ENCODE results near the gene SCP2D1. TPM values are rescaled to one million over a fixed set of nuclear protein-coding genes. Genes with fewer than 3 reads are reported as not detected.
A peak's percentile ranks its signal among the peaks of the same experiment; 100 is the strongest.

The SCP2D1 gene
- polyA plus RNA-seq, 1 donor, result not detected

DNA sequence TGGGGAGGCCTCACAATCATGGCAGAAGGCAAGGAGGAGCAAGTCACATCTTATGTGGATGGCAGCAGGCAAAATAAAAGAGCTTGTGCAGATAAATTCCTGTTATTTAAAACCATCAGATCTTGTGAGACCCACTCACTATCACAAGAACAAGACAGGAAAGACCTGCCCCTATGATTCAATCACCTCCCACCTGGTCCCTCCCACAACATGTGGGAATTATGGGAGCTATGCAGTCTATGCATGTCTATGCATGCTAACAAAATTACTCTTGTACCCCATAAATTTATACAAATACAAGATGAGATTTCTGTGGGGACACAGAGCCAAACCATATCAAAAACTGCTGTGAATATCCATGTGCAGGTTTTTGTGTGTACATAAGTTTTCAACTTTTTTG lies 25.6 kb upstream of the SCP2D1 start:
- no peaks in the 10 kb centered on the region for H3K36me3 ChIP-seq (ENCODE audit: control insufficient read depth, insufficient read depth, low read length)
- no peak for DNase-seq
- no peak overlapping the region for H3K27ac ChIP-seq (ENCODE audit: low read length)
- peaks cover 10% of the 10 kb centered on the region for H3K27me3 ChIP-seq (ENCODE audit: control insufficient read depth, insufficient read depth, low read length)
- H3K9me3 ChIP-seq (ENCODE audit: control insufficient read depth, low read depth, low read length), result no peaks in the 10 kb centered on the region
- no peak overlapping the region for H3K4me3 ChIP-seq (ENCODE audit: low read length)
- H3K4me1 ChIP-seq (ENCODE audit: control insufficient read depth, insufficient read depth, low read length), result no peaks in the 10 kb centered on the region

DNA sequence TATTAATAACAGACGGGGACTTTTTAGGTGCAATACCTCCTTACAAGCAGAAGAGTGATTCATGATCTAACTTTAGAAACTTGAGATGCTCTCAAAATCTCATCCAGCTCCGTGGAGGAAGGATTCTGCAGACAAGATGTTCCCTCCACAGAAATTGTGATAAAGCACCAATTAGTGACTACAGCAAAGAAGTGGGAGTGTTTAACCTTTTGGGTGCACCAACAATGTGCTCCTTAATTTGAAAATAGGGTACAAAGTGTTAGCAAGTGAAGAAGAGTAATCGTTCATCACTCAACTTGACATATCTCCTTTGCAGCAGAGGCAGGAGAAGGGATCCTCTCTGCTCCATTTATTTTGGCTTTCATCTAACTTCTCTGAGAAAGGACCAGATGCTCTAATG lies 22.8 kb upstream of the SCP2D1 start:
- no peaks in the 10 kb centered on the region for H3K4me1 ChIP-seq (ENCODE audit: control insufficient read depth, insufficient read depth, low read length)
- peaks cover 10% of the 10 kb centered on the region for H3K27me3 ChIP-seq (ENCODE audit: control insufficient read depth, insufficient read depth, low read length)
- whole genome bisulfite sequencing (ENCODE audit: insufficient coverage, low lambda C conversion rate), result 57% methylated on average over 1 of the region's 3 CpGs
- no peaks in the 10 kb centered on the region for H3K36me3 ChIP-seq (ENCODE audit: control insufficient read depth, insufficient read depth, low read length)
- H3K27ac ChIP-seq (ENCODE audit: low read length), result no peak overlapping the region
- no peaks in the 10 kb centered on the region for H3K9me3 ChIP-seq (ENCODE audit: control insufficient read depth, low read depth, low read length)
- H3K4me3 ChIP-seq (ENCODE audit: low read length), result no peak overlapping the region
- DNase-seq, result no peak

- Histone ChIP-seq H3K27me3 (ENCODE audit: control insufficient read depth, insufficient read depth, low read length) (peaks cover 10% of the 10 kb centered on the region), H3K4me3 (ENCODE audit: low read length) (peak overlapping the region; percentile 74), H3K27ac (ENCODE audit: low read length) (peak overlapping the region; percentile 75), H3K9me3 (ENCODE audit: control insufficient read depth, low read depth, low read length) (no peaks in the 10 kb centered on the region), H3K36me3 (ENCODE audit: control insufficient read depth, insufficient read depth, low read length) (no peaks in the 10 kb centered on the region), H3K4me1 (ENCODE audit: control insufficient read depth, insufficient read depth, low read length) (no peaks in the 10 kb centered on the region)
- peak; percentile 92 to 94 for DNase-seq
- WGBS (ENCODE audit: insufficient coverage, low lambda C conversion rate), result no CpG with 5 or more reads among the region's 29 CpGs
Measured at GRCh38 chr20:18793625-18794427, 19.8 kb upstream of the SCP2D1 start.

- H3K27me3 ChIP-seq (ENCODE audit: control insufficient read depth, insufficient read depth, low read length), result peaks cover 10% of the 10 kb centered on the region
- no peaks in the 10 kb centered on the region for H3K36me3 ChIP-seq (ENCODE audit: control insufficient read depth, insufficient read depth, low read length)
- no CpG with 5 or more reads among the region's 3 CpGs for WGBS (ENCODE audit: insufficient coverage, low lambda C conversion rate)
- no peak for DNase-seq
- H3K9me3 ChIP-seq (ENCODE audit: control insufficient read depth, low read depth, low read length), result no peaks in the 10 kb centered on the region
- H3K4me1 ChIP-seq (ENCODE audit: control insufficient read depth, insufficient read depth, low read length), result no peaks in the 10 kb centered on the region
- peak overlapping the region; percentile 75 for H3K27ac ChIP-seq (ENCODE audit: low read length)
- peak overlapping the region; percentile 74 for H3K4me3 ChIP-seq (ENCODE audit: low read length)
Measured at GRCh38 chr20:18794428-18794787, 19.2 kb upstream of the SCP2D1 start.

GRCh38 chr20:18795366-18795765 lies 18.2 kb upstream of the SCP2D1 start:
- H3K36me3 ChIP-seq (ENCODE audit: control insufficient read depth, insufficient read depth, low read length), result no peaks in the 10 kb centered on the region
- no peak overlapping the region for H3K4me3 ChIP-seq (ENCODE audit: low read length)
- no peak overlapping the region for H3K27ac ChIP-seq (ENCODE audit: low read length)
- WGBS (ENCODE audit: insufficient coverage, low lambda C conversion rate), result no CpG with 5 or more reads among the region's 4 CpGs
- no peak for DNase-seq
- no peaks in the 10 kb centered on the region for H3K4me1 ChIP-seq (ENCODE audit: control insufficient read depth, insufficient read depth, low read length)
- H3K27me3 ChIP-seq (ENCODE audit: control insufficient read depth, insufficient read depth, low read length), result peaks cover 10% of the 10 kb centered on the region
- H3K9me3 ChIP-seq (ENCODE audit: control insufficient read depth, low read depth, low read length), result no peaks in the 10 kb centered on the region

DNA sequence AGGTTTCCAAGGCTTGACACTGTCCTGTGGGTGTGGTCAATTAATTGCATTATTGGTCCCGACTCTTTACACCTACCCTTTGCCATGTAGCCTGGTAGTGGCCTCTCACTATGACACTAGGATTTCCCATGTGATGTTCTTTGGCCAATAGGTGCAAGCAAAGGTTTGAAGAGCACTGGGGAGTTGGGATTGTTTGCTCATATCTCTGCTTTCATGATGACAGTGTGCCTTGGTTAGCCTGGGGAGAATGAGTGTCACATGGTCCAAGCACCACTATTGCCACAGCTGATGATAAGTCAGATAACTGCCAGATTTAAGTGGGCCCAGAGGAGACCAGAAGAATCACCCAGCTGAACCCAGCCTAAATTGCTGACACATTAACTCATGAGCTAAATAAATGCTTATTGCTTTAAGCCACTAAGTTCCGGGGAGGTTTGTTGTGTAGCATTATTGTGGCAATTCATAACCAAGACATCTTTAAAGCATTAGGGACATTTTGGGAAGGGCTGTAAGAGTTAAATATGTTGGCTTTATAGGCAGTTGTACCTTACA lies 17.2 kb upstream of the SCP2D1 start:
- Histone ChIP-seq H3K36me3 (ENCODE audit: control insufficient read depth, insufficient read depth, low read length) (no peaks in the 10 kb centered on the region), H3K4me1 (ENCODE audit: control insufficient read depth, insufficient read depth, low read length) (no peaks in the 10 kb centered on the region), H3K27ac (ENCODE audit: low read length) (no peak overlapping the region), H3K4me3 (ENCODE audit: low read length) (no peak overlapping the region), H3K9me3 (ENCODE audit: control insufficient read depth, low read depth, low read length) (no peaks in the 10 kb centered on the region), H3K27me3 (ENCODE audit: control insufficient read depth, insufficient read depth, low read length) (peaks cover 7% of the 10 kb centered on the region)
- no peak for DNase-seq
- 100% methylated on average over 1 of the region's 2 CpGs for WGBS (ENCODE audit: insufficient coverage, low lambda C conversion rate)

DNA sequence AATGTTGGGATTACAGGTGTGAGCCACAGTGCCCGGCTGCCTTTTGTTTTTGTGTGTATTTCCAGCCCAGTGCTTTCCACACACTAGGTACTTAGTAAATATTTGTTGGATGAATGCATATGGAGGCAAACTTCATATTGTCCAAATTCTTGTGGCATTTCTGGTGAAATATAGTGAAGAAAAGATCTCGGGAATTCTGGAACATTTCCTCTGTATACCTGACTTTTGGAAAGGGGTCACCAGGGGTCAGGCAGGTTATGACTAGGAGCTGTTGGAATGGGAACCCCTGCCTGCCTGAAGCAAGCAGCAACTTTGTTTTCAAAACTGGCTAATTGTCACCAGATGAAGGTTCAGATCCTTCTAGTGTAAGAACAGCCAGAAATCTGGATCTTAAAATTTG lies 12.1 kb upstream of the SCP2D1 start:
- no peaks in the 10 kb centered on the region for H3K9me3 ChIP-seq (ENCODE audit: control insufficient read depth, low read depth, low read length)
- no peaks in the 10 kb centered on the region for H3K4me1 ChIP-seq (ENCODE audit: control insufficient read depth, insufficient read depth, low read length)
- no peaks in the 10 kb centered on the region for H3K36me3 ChIP-seq (ENCODE audit: control insufficient read depth, insufficient read depth, low read length)
- H3K27me3 ChIP-seq (ENCODE audit: control insufficient read depth, insufficient read depth, low read length), result no peaks in the 10 kb centered on the region
- WGBS (ENCODE audit: insufficient coverage, low lambda C conversion rate), result 100% methylated on average over 1 of the region's 2 CpGs
- no peak overlapping the region for H3K4me3 ChIP-seq (ENCODE audit: low read length)
- no peak for DNase-seq
- H3K27ac ChIP-seq (ENCODE audit: low read length), result no peak overlapping the region

DNA sequence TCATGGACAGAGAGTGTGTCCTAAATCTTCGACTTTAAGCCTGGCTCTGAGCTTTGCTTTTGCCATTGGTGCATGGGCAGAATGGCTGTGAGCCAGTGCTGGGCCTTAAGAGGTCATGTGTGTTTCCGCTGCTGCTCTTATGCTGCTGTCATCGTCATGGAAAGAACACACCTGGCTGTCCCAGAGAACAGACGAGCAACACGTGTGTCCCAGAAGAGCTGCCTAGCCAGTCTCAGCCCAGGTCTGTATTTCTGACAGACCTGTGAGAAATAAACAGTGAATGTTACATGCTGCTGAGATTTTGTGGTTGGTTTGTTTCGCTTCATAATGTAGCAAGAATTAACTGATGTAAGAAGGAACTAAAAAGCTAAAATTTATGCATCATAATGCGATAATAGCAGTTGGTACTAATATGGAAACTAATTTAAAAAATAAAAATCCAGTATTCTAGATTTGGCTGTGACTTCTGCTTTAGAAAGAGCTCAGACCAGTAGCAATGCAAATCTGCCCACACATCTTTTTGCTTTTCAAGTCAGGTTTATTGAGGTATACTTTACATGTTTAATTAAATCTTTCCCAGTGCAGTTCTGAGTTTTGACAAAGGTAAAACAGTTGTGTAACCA lies 11.5 kb upstream of the SCP2D1 start:
- no peaks in the 10 kb centered on the region for H3K36me3 ChIP-seq (ENCODE audit: control insufficient read depth, insufficient read depth, low read length)
- no peak for DNase-seq
- H3K9me3 ChIP-seq (ENCODE audit: control insufficient read depth, low read depth, low read length), result no peaks in the 10 kb centered on the region
- no peak overlapping the region for H3K4me3 ChIP-seq (ENCODE audit: low read length)
- H3K27me3 ChIP-seq (ENCODE audit: control insufficient read depth, insufficient read depth, low read length), result no peaks in the 10 kb centered on the region
- WGBS (ENCODE audit: insufficient coverage, low lambda C conversion rate), result 100% methylated on average over 2 of the region's 7 CpGs
- no peak overlapping the region for H3K27ac ChIP-seq (ENCODE audit: low read length)
- no peaks in the 10 kb centered on the region for H3K4me1 ChIP-seq (ENCODE audit: control insufficient read depth, insufficient read depth, low read length)

- Histone ChIP-seq H3K4me3 (ENCODE audit: low read length) (no peak overlapping the region), H3K9me3 (ENCODE audit: control insufficient read depth, low read depth, low read length) (no peaks in the 10 kb centered on the region), H3K27me3 (ENCODE audit: control insufficient read depth, insufficient read depth, low read length) (no peaks in the 10 kb centered on the region), H3K4me1 (ENCODE audit: control insufficient read depth, insufficient read depth, low read length) (no peaks in the 10 kb centered on the region), H3K36me3 (ENCODE audit: control insufficient read depth, insufficient read depth, low read length) (no peaks in the 10 kb centered on the region), H3K27ac (ENCODE audit: low read length) (no peak overlapping the region)
- WGBS (ENCODE audit: insufficient coverage, low lambda C conversion rate), result no CpG with 5 or more reads among the region's 4 CpGs
- no peak for DNase-seq
Measured at GRCh38 chr20:18805881-18806280, 7.7 kb upstream of the SCP2D1 start.

- Histone ChIP-seq H3K36me3 (ENCODE audit: control insufficient read depth, insufficient read depth, low read length) (no peaks in the 10 kb centered on the region), H3K27me3 (ENCODE audit: control insufficient read depth, insufficient read depth, low read length) (no peaks in the 10 kb centered on the region), H3K4me3 (ENCODE audit: low read length) (no peak overlapping the region), H3K4me1 (ENCODE audit: control insufficient read depth, insufficient read depth, low read length) (no peaks in the 10 kb centered on the region), H3K27ac (ENCODE audit: low read length) (no peak overlapping the region), H3K9me3 (ENCODE audit: control insufficient read depth, low read depth, low read length) (no peaks in the 10 kb centered on the region)
- DNase-seq, result no peak
- WGBS (ENCODE audit: insufficient coverage, low lambda C conversion rate), result no CpG with 5 or more reads among the region's 3 CpGs
Measured at GRCh38 chr20:18808712-18809111, 4.9 kb upstream of the SCP2D1 start.

Data from large intestine (tissue), 3 donors.